ENCODE data around the gene LSMEM2. TPM values are rescaled to one million over a fixed set of nuclear protein-coding genes. Genes with fewer than 3 reads are reported as not detected.
A peak's percentile ranks its signal among the peaks of the same experiment; 100 is the strongest.

LSMEM2 gene
- polyA plus RNA-seq, 1 donor (not counting 4 experiments of a cell fraction or from before 2014, with no cell fraction given) = not detected

DNA sequence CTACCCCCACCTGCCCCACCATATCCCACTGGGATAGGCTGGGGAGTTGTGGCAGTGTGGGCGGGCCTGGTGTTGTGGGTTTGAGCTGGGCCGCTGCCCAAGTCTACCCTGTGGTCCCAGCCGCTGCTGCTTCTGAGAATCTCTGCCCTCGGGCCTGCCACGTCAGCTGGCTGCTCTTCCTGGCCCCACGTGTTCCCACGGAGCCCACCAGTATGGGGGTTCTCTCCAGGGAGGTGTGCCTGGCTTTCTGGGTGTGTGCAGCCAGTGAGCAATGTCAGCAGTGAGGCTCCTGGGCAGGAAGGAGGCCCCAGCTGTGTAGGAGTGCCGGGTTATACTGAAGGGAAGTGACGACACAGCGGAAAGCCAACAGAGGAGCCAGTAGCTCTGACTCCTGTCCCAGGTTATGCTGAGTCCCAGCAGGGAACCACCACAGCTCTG lies 32.4 kb upstream of the LSMEM2 start:
- Histone ChIP-seq H3K27ac (ENCODE audit: control insufficient read depth, insufficient read depth, low read length) (peak overlapping the region; percentile 86), H4K20me1 (ENCODE audit: control insufficient read depth, extremely low read depth, insufficient read depth, low read length) (peaks cover 15% of the 10 kb centered on the region), H3K27me3 (ENCODE audit: control insufficient read depth, extremely low read depth, insufficient read depth, low read length) (no peaks in the 10 kb centered on the region), H3K4me1 (ENCODE audit: control insufficient read depth, extremely low read depth, insufficient read depth, low read length) (peaks cover 70% of the 10 kb centered on the region), H3K9ac (ENCODE audit: control insufficient read depth, extremely low read depth, insufficient read depth, low read length) (peak overlapping the region; percentile 76), H2AFZ (ENCODE audit: control insufficient read depth, low read length) (no peak overlapping the region), H3K9me1 (ENCODE audit: control insufficient read depth, extremely low read depth, insufficient read depth, low read length) (peaks cover 1% of the 10 kb centered on the region), H3K4me2 (ENCODE audit: control insufficient read depth, extremely low read depth, insufficient read depth, low read depth, low read length) (peak overlapping the region; percentile 85), H3K4me3 (ENCODE audit: control insufficient read depth in 2 of 3, extremely low read depth in 1 of 3, insufficient read depth in 2 of 3, low read depth in 1 of 3, low read length in 3 of 3) (peak overlapping the region in 1 of 3 experiments; percentile 61), H3K36me3 (ENCODE audit: control insufficient read depth in 2 of 2, extremely low read depth in 1 of 2, insufficient read depth in 2 of 2, low read length in 2 of 2) (peaks cover 13 to 28% of the 10 kb centered on the region in 2 experiments), H3K79me2 (ENCODE audit: control insufficient read depth, insufficient read depth, low read length) (peaks cover 82% of the 10 kb centered on the region), H3K9me3 (ENCODE audit: control insufficient read depth, low read depth, low read length) (no peaks in the 10 kb centered on the region)
- DNase-seq (ENCODE audit: low read depth, low spot score) = peak; percentile 96
- no peak for TF ChIP-seq EZH2 (IDR thresholded peaks at IDR 0.05; ENCODE audit: low read length)
- TF ChIP-seq, protein P1, sequence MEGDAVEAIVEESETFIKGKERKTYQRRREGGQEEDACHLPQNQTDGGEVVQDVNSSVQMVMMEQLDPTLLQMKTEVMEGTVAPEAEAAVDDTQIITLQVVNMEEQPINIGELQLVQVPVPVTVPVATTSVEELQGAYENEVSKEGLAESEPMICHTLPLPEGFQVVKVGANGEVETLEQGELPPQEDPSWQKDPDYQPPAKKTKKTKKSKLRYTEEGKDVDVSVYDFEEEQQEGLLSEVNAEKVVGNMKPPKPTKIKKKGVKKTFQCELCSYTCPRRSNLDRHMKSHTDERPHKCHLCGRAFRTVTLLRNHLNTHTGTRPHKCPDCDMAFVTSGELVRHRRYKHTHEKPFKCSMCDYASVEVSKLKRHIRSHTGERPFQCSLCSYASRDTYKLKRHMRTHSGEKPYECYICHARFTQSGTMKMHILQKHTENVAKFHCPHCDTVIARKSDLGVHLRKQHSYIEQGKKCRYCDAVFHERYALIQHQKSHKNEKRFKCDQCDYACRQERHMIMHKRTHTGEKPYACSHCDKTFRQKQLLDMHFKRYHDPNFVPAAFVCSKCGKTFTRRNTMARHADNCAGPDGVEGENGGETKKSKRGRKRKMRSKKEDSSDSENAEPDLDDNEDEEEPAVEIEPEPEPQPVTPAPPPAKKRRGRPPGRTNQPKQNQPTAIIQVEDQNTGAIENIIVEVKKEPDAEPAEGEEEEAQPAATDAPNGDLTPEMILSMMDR (optimal IDR thresholded peaks at IDR 0.05 in 1 of 3, IDR thresholded peaks at IDR 0.05 in 1 of 3, conservative IDR thresholded peaks at IDR 0.05 in 1 of 3; ENCODE audit: extremely low read depth in 1 of 3, insufficient read depth in 2 of 3, low read length in 3 of 3) = no peak
- dilution Hi-C loops (cut with MboI; ENCODE audit: extremely low pct_ligation_motif_present, low sequenced_read_pairs) = no loop called here
- FAIRE-seq = peak; percentile 93

DNA sequence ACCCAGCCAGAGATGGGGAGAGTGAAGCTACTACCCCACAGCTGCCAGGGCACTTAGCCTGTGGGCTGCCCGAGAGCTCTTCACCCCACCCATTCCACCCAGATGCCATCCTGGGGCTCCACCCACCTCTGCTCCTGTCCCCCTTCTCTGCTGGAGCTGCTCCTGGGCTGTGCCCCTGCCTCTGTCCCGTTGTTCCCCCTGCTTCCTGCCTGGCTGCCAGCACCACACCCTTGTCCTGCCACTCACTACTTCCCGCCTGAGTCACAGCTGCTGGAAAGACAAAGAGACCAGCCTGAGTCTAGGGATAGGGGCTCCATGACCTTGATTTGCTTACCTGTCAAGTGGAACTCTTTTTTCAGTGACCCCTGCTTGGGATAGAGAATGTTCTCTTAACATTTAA lies 30.5 kb upstream of the LSMEM2 start:
- H3K4me1 ChIP-seq (ENCODE audit: control insufficient read depth, extremely low read depth, insufficient read depth, low read length) = peaks cover 58% of the 10 kb centered on the region
- peak overlapping the region; percentile 72 for H3K27ac ChIP-seq (ENCODE audit: control insufficient read depth, insufficient read depth, low read length)
- TF ChIP-seq, protein P1 (optimal IDR thresholded peaks at IDR 0.05 in 1 of 3, IDR thresholded peaks at IDR 0.05 in 1 of 3, conservative IDR thresholded peaks at IDR 0.05 in 1 of 3; ENCODE audit: extremely low read depth in 1 of 3, insufficient read depth in 2 of 3, low read length in 3 of 3) = no peak
- TF ChIP-seq EZH2 (IDR thresholded peaks at IDR 0.05; ENCODE audit: low read length) = no peak
- FAIRE-seq (peak; percentile 17), DNase-seq (ENCODE audit: low read depth, low spot score) (no peak)
- peaks cover 77% of the 10 kb centered on the region for H3K79me2 ChIP-seq (ENCODE audit: control insufficient read depth, insufficient read depth, low read length)
- H3K4me3 ChIP-seq (ENCODE audit: control insufficient read depth in 2 of 3, extremely low read depth in 1 of 3, insufficient read depth in 2 of 3, low read depth in 1 of 3, low read length in 3 of 3) = peak overlapping the region in 2 of 3 experiments; percentile 3 to 37
- no peak overlapping the region for H2AFZ ChIP-seq (ENCODE audit: control insufficient read depth, low read length)
- no peaks in the 10 kb centered on the region for H3K27me3 ChIP-seq (ENCODE audit: control insufficient read depth, extremely low read depth, insufficient read depth, low read length)
- no peaks in the 10 kb centered on the region for H3K9me3 ChIP-seq (ENCODE audit: control insufficient read depth, low read depth, low read length)
- H3K4me2 ChIP-seq (ENCODE audit: control insufficient read depth, extremely low read depth, insufficient read depth, low read depth, low read length) = peak overlapping the region; percentile 64
- peaks cover 15% of the 10 kb centered on the region for H4K20me1 ChIP-seq (ENCODE audit: control insufficient read depth, extremely low read depth, insufficient read depth, low read length)
- peak overlapping the region; percentile 57 for H3K9ac ChIP-seq (ENCODE audit: control insufficient read depth, extremely low read depth, insufficient read depth, low read length)
- peaks cover 12 to 35% of the 10 kb centered on the region in 2 experiments for H3K36me3 ChIP-seq (ENCODE audit: control insufficient read depth in 2 of 2, extremely low read depth in 1 of 2, insufficient read depth in 2 of 2, low read length in 2 of 2)
- dilution Hi-C loops (cut with MboI; ENCODE audit: extremely low pct_ligation_motif_present, low sequenced_read_pairs) = no loop called here
- H3K9me1 ChIP-seq (ENCODE audit: control insufficient read depth, extremely low read depth, insufficient read depth, low read length) = peaks cover 3% of the 10 kb centered on the region

Data from keratinocyte (primary cell).